DND-41 (cell line): ENCODE results near the gene FCRL1.
A peak's percentile ranks its signal among the peaks of the same experiment; 100 is the strongest.

ENCODE experiments used
- ATAC-seq: fragments of 200-7000 bp; cut with Tn5 transposase; 3 replicates; pipeline ENCODE4 v1.9.1; 2021; ENCODE audit warnings: low read depth; ENCODE audit not compliant: insufficient read depth
- DNase-seq: peaks from one replicate; pipeline ENCODE4 v3.0.0-alpha.2; 2020
- H2AFZ ChIP-seq: 2 replicates; pipeline ENCODE4 v1.6.0; 2012; ENCODE audit warnings: low read depth, low read length
- H3K27ac ChIP-seq: 2 replicates; pipeline ENCODE4 v1.5.1; 2012; ENCODE audit warnings: low read length, inconsistent platforms
- H3K27me3 ChIP-seq: fragments of 200-600 bp; sonication (generic); 2 replicates; pipeline ENCODE4 v1.6.0; 2012; ENCODE audit warnings: low read length, mild to moderate bottlenecking, inconsistent platforms; ENCODE audit not compliant: insufficient read depth, poor library complexity
- H3K36me3 ChIP-seq: 2 replicates; pipeline ENCODE4 v1.5.1; 2012; ENCODE audit warnings: low read length, inconsistent platforms; ENCODE audit not compliant: insufficient read depth
- H3K4me1 ChIP-seq: 2 replicates; pipeline ENCODE4 v1.5.1; 2012; ENCODE audit warnings: mild to moderate bottlenecking, low read length; ENCODE audit not compliant: insufficient read depth
- H3K4me2 ChIP-seq: 2 replicates; pipeline ENCODE4 v1.6.0; 2012; ENCODE audit warnings: mild to moderate bottlenecking, moderate library complexity, low read length, inconsistent platforms; ENCODE audit not compliant: insufficient read depth
- H3K4me3 ChIP-seq, 2 experiments: fragments of 200-600 bp in 1 of 2; shearing (Covaris generic) in 1 of 2; 2 replicates each; pipeline ENCODE4 v1.5.1; 2012 to 2016; ENCODE audit warnings: inconsistent platforms in 2 of 2, low read length in 2 of 2, mild to moderate bottlenecking in 2 of 2, low read depth in 1 of 2, moderate library complexity in 1 of 2
- H3K79me2 ChIP-seq: 2 replicates; pipeline ENCODE4 v1.6.0; 2012; ENCODE audit warnings: low read length, inconsistent platforms; ENCODE audit not compliant: insufficient read depth
- H3K9ac ChIP-seq: 2 replicates; pipeline ENCODE4 v1.6.0; 2012; ENCODE audit warnings: low read depth, mild to moderate bottlenecking, inconsistent platforms, low read length, moderate library complexity
- H3K9me3 ChIP-seq: 2 replicates; pipeline ENCODE4 v1.5.1; 2012; ENCODE audit warnings: low read length, moderate library complexity, mild to moderate bottlenecking, inconsistent platforms; ENCODE audit not compliant: insufficient read depth, severe bottlenecking
- H4K20me1 ChIP-seq: 2 replicates; pipeline ENCODE4 v1.6.0; 2012; ENCODE audit warnings: low read length; ENCODE audit not compliant: insufficient read depth
- EZH2 ChIP-seq: IDR thresholded peaks from 3 replicates; pipeline ENCODE4 v1.6.1; 2012; ENCODE audit warnings: borderline replicate concordance, low read depth, mild to moderate bottlenecking, moderate library complexity, low read length, inconsistent platforms; ENCODE audit not compliant: severe bottlenecking
- TF ChIP-seq, protein P1 (sequence below): IDR thresholded peaks from 2 replicates; pipeline ENCODE4 v1.5.1; 2012; ENCODE audit warnings: borderline replicate concordance, low read length, moderate library complexity, mild to moderate bottlenecking; ENCODE audit not compliant: poor library complexity, severe bottlenecking; ENCODE audit errors: extremely low read depth

Gene FCRL1

DNA sequence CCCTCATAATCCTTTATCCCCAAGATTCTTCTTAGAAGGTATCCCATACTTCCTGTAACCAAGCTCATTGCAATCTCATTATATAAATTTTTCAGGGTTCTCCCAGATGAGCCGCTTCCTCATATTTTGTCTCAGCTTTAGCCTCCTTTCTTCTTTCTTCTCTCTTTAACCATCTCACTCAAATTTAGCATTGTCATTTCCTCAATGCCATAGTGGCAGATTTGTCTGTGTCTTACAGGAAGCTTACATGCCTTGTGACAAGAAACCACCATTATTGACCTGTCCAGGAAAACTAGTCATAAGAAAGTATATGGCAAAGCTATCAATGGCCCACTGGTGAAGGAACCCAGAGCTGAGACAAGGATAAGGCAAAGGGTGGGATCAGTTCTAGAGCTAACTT lies 37.0 kb downstream of the FCRL1 start:
- H2AFZ ChIP-seq: no peak overlapping the region
- no peak overlapping the region for H3K27ac ChIP-seq
- DNase-seq (no peak), ATAC-seq (no peak)
- no peaks in the 10 kb centered on the region for H3K9me3 ChIP-seq
- 0 out of 2 replicates have a peak, but pooled peaks cover 5% of the 10 kb centered on the region for H3K4me1 ChIP-seq
- no peaks in the 10 kb centered on the region for H3K79me2 ChIP-seq
- TF ChIP-seq, protein P1, sequence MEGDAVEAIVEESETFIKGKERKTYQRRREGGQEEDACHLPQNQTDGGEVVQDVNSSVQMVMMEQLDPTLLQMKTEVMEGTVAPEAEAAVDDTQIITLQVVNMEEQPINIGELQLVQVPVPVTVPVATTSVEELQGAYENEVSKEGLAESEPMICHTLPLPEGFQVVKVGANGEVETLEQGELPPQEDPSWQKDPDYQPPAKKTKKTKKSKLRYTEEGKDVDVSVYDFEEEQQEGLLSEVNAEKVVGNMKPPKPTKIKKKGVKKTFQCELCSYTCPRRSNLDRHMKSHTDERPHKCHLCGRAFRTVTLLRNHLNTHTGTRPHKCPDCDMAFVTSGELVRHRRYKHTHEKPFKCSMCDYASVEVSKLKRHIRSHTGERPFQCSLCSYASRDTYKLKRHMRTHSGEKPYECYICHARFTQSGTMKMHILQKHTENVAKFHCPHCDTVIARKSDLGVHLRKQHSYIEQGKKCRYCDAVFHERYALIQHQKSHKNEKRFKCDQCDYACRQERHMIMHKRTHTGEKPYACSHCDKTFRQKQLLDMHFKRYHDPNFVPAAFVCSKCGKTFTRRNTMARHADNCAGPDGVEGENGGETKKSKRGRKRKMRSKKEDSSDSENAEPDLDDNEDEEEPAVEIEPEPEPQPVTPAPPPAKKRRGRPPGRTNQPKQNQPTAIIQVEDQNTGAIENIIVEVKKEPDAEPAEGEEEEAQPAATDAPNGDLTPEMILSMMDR: no peak
- TF ChIP-seq EZH2: no peak
- no peak overlapping the region for H3K4me2 ChIP-seq
- no peaks in the 10 kb centered on the region for H3K27me3 ChIP-seq
- no peaks in the 10 kb centered on the region for H4K20me1 ChIP-seq
- H3K36me3 ChIP-seq: no peaks in the 10 kb centered on the region
- H3K9ac ChIP-seq: no peak overlapping the region
- H3K4me3 ChIP-seq: no peak overlapping the region

DNA sequence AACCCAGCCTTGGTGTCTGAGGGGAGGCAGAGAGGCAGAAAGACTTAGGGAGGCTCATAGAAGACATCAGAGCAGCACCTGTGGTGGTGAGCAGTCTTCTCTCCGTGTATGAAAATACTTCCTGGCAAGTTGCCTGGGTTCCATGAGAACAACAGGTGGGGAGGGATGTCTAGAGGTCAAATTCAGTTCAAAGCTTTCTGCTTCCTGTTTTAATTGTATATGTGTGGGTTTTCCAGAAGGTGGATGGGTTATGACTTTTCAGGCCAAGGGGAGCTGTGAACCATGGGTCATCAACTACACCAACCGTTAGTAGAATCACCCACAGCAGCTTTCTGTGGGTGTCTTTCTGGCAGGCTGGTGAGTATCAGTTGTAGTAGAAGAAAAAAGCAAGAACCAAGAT lies 38.9 kb downstream of the FCRL1 start:
- ATAC-seq: peak; percentile 85
- no peaks in the 10 kb centered on the region for H3K79me2 ChIP-seq
- no peak overlapping the region for H3K4me3 ChIP-seq
- no peaks in the 10 kb centered on the region for H4K20me1 ChIP-seq
- no peak overlapping the region for H2AFZ ChIP-seq
- no peak overlapping the region for H3K27ac ChIP-seq
- no peak overlapping the region for H3K4me2 ChIP-seq
- no peaks in the 10 kb centered on the region for H3K9me3 ChIP-seq
- TF ChIP-seq, protein P1: no peak
- TF ChIP-seq EZH2: no peak
- no peaks in the 10 kb centered on the region for H3K27me3 ChIP-seq
- no peaks in the 10 kb centered on the region for H3K36me3 ChIP-seq
- H3K9ac ChIP-seq: no peak overlapping the region
- DNase-seq: peak; percentile 65
- H3K4me1 ChIP-seq: 0 out of 2 replicates have a peak, but pooled peaks cover 5% of the 10 kb centered on the region

DNA sequence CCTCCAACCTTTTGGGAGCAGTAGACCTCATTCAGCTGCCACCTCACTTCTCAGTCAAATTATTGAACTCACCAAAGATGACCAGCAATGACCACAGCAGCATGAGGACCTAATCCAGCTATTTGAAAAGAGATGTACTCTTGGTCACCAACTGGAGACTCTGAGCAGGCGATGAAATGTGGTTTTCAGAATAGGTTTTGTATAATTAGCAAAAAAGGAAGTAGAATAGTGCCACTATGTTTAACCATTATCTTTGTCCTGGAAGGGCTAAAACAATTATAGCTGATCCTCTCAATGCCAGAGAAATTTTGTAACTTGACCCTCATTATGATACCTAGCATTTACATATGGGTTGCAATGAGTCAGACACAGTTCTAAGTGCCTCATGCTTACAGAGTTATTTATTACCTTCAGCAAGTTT lies 42.9 kb downstream of the FCRL1 start, which contains the start of gene FCRL2:
Gene FCRL2 (minus strand): TSS at position 162 of the 421 bp plus-strand sequence. CDS start 59 bp downstream, at position 103.
- no peaks in the 10 kb centered on the region for H4K20me1 ChIP-seq
- H3K36me3 ChIP-seq: no peaks in the 10 kb centered on the region
- H3K4me2 ChIP-seq: no peak within 1 kb of the TSS
- no peak within 1 kb of the TSS for H3K4me3 ChIP-seq
- TF ChIP-seq, protein P1: no peak
- no peak for TF ChIP-seq EZH2
- no peaks in the 10 kb centered on the region for H3K9me3 ChIP-seq
- H3K79me2 ChIP-seq: no peaks in the 10 kb centered on the region
- ATAC-seq: no peak
- H3K4me1 ChIP-seq: 0 out of 2 replicates have a peak, but pooled peaks cover 5% of the 10 kb centered on the region
- H3K27ac ChIP-seq: no peak within 1 kb of the TSS
- H3K9ac ChIP-seq: no peak within 1 kb of the TSS
- DNase-seq: no peak
- no peaks in the 10 kb centered on the region for H3K27me3 ChIP-seq
- H2AFZ ChIP-seq: no peak within 1 kb of the TSS
